K562 (cell line): ENCODE measurements around the gene TARBP1. TPM values are rescaled to one million over a fixed set of nuclear protein-coding genes. Genes with fewer than 3 reads are reported as not detected.
A peak's percentile ranks its signal among the peaks of the same experiment; 100 is the strongest.

Source experiments
- ATAC-seq: fragments of 200-7000 bp; cut with Tn5 transposase; 3 replicates; pipeline ENCODE4 v1.9.1; 2020; ENCODE audit warnings: moderate library complexity
- BruUV-seq: library from RNA; stranded (reverse); fragments of 400-500 nt; replicated peaks from 2 replicates; lab custom pipeline; 2021; lab: Mats Ljungman, UMichigan
- CTCF ChIA-PET: fragments of 300-600 bp; formaldehyde crosslinking; extraction: SDS; loops from one replicate; lab custom pipeline; 2021; ENCODE audit warnings: low intra/inter-chr PET ratio; lab: Yijun Ruan, JAX
- POLR2A ChIA-PET: fragments of 300-600, 350-650 bp; sonication (Branson Sonifier 250); formaldehyde crosslinking; extraction: SDS; loops from one replicate; lab custom pipeline; 2021; ENCODE audit warnings: antibody characterized with exemption, inconsistent platforms; lab: Yijun Ruan, JAX
- DNase-seq, 4 experiments: peaks; one replicate each; pipeline versions ENCODE4 v3.0.0 to v3.0.0-alpha.2; 2011 to 2018; ENCODE audit warnings: low spot score in 3 of 4, mixed read lengths in 3 of 4; ENCODE audit errors: extremely low read depth in 1 of 4
- FAIRE-seq: peaks from 2 replicates; lab custom pipeline; 2011; peaks lifted over from hg19 to GRCh38; lab: Jason Lieb, UNC
- H2AFZ ChIP-seq: 2 replicates; pipeline ENCODE4 v1.6.0; 2011; ENCODE audit warnings: low read depth, low read length, control low read depth, inconsistent platforms
- H3K27ac ChIP-seq: fragments of 200-600 bp; 3 replicates; pipeline ENCODE4 v1.8.0; 2011; ENCODE audit warnings: low read depth, mild to moderate bottlenecking, control low read depth, inconsistent platforms, low read length, moderate library complexity, mixed read lengths; ENCODE audit errors: extremely low read depth
- H3K27me3 ChIP-seq, 2 experiments: fragments of 300-600 bp in 1 of 2; 2 replicates in 1 of 2; 3 replicates in 1 of 2; pipeline versions ENCODE4 v1.6.0 to v1.8.0; 2011; ENCODE audit warnings: inconsistent platforms in 2 of 2, low read length in 2 of 2, mild to moderate bottlenecking in 1 of 2, mixed read lengths in 1 of 2, moderate library complexity in 1 of 2; ENCODE audit not compliant: control insufficient read depth in 2 of 2, insufficient read depth in 2 of 2
- H3K36me3 ChIP-seq: fragments of 300-600 bp; 3 replicates; pipeline ENCODE4 v1.8.0; 2011; ENCODE audit warnings: mild to moderate bottlenecking, low read length, inconsistent platforms; ENCODE audit not compliant: control insufficient read depth, insufficient read depth
- H3K4me1 ChIP-seq, 2 experiments: fragments of 200-600 bp in 1 of 2; replicated peaks in 1 of 2; 2 replicates in 1 of 2; 3 replicates in 1 of 2; pipeline versions ENCODE4 v1.5.1 to v1.8.0; 2011; ENCODE audit warnings: inconsistent platforms in 2 of 2, low read length in 2 of 2, mild to moderate bottlenecking in 1 of 2, mixed read lengths in 1 of 2, moderate library complexity in 1 of 2; ENCODE audit not compliant: control insufficient read depth in 2 of 2, insufficient read depth in 2 of 2
- H3K4me2 ChIP-seq: 2 replicates; pipeline ENCODE4 v1.6.1; 2011; ENCODE audit warnings: low read length, control low read depth, inconsistent platforms, mixed read lengths; ENCODE audit not compliant: insufficient read depth
- H3K4me3 ChIP-seq: fragments of 200-600 bp; sonication (generic), shearing (Covaris generic); 2 replicates; pipeline ENCODE4 v1.5.1; 2016; ENCODE audit warnings: control low read depth, inconsistent platforms
- H3K79me2 ChIP-seq: fragments of 200-600 bp; 3 replicates; pipeline ENCODE4 v1.8.0; 2011; ENCODE audit warnings: low read length, inconsistent platforms; ENCODE audit not compliant: control insufficient read depth, insufficient read depth
- H3K9ac ChIP-seq, 2 experiments: 2 replicates each; pipeline versions ENCODE4 v1.6.0 to v1.6.1; 2011; ENCODE audit warnings: low read depth in 2 of 2, low read length in 2 of 2, control low read depth in 1 of 2, inconsistent platforms in 1 of 2, mild to moderate bottlenecking in 1 of 2, mixed read lengths in 1 of 2; ENCODE audit not compliant: insufficient read depth in 1 of 2
- H3K9me1 ChIP-seq: one replicate; pipeline ENCODE4 v1.6.0; 2011; ENCODE audit warnings: inconsistent platforms, mild to moderate bottlenecking, low read length, moderate library complexity; ENCODE audit not compliant: control insufficient read depth, insufficient read depth
- H3K9me3 ChIP-seq: replicated peaks from 2 replicates; pipeline ENCODE4 v1.5.1; 2011; ENCODE audit warnings: low read depth, low read length, inconsistent platforms; ENCODE audit not compliant: control insufficient read depth, insufficient read depth
- H4K20me1 ChIP-seq: replicated peaks from 2 replicates; pipeline ENCODE4 v1.6.1; 2011; ENCODE audit warnings: low read length, inconsistent platforms, mixed read lengths; ENCODE audit not compliant: control insufficient read depth, insufficient read depth
- ATF1 ChIP-seq, 2 experiments: fragments of 450-650 bp in 1 of 2; IDR thresholded peaks; 2 replicates each; pipeline ENCODE4 v1.6.1; 2016; ENCODE audit warnings: missing compliant biosample characterization in 1 of 2, missing genetic modification characterization in 1 of 2
- EP400 ChIP-seq: fragments of 450-650 bp; IDR thresholded peaks from 2 replicates; pipeline ENCODE4 v1.6.1; 2017; ENCODE audit warnings: antibody characterized with exemption, mild to moderate bottlenecking, moderate library complexity
- MIER1 ChIP-seq: fragments of 450-650 bp; IDR thresholded peaks from 2 replicates; pipeline ENCODE4 v1.6.1; 2016; ENCODE audit warnings: antibody characterized with exemption, mild to moderate bottlenecking, low read depth
- PCBP2 ChIP-seq: fragments of 200-400 bp; formaldehyde crosslinking; IDR thresholded peaks from 2 replicates; pipeline ENCODE4 v1.6.1; 2018; ENCODE audit warnings: low read length, low read depth, mild to moderate bottlenecking, moderate library complexity; ENCODE audit not compliant: poor library complexity, severe bottlenecking
- POLR2A ChIP-seq: fragments of 450-650 bp; conservative IDR thresholded peaks from 2 replicates; pipeline ENCODE4 v1.6.1; 2016
- WGBS: fragments of 100-300 bp; shearing (Covaris generic); methylation state at CpG from one replicate; pipeline ENCODE4 v1.1.6; 2016; ENCODE audit warnings: low coverage, mixed read lengths; ENCODE audit not compliant: insufficient coverage; ENCODE audit errors: missing lambda C conversion rate; 5-methylcytosine and 5-hydroxymethylcytosine counted together
- in situ Hi-C: fragments of 300-500 bp; cut with MboI; formaldehyde crosslinking; loops from 4 replicates; pipeline ENCODE4 v1.15.0; 2018; ENCODE audit warnings: inconsistent platforms, mixed read lengths
- intact Hi-C: fragments of 100-400 bp; cut with micrococcal nuclease; formaldehyde crosslinking; loops from 2 replicates; pipeline ENCODE4 v1.14.2; 2022
- polyA plus RNA-seq, 8 experiments: library from polyadenylated mRNA; depleted of rRNA in 4 of 8; stranded (reverse) in 5 of 8; unstranded in 3 of 8; fragments of >200 nt; fragmentation: Nextera tagmentation in 2 of 8; fragmentation: Illumina TruSeq in 1 of 8; extraction: Ambion mirVana in 2 of 8; extraction: Trizol in 1 of 8; gene quantifications; 2 replicates each; pipeline versions ENCODE4 v1.2.1 to v1.2.3, GENCODE V29; 2011 to 2014; ENCODE audit warnings: inconsistent platforms in 1 of 8, missing spikeins in 1 of 8
- total RNA-seq, 7 experiments: library from RNA; depleted of rRNA in 6 of 7; stranded (reverse); fragments of >200 nt in 6 of 7; fragmentation: Illumina TruSeq in 2 of 7; extraction: Trizol in 2 of 7; gene quantifications; 2 replicates each; pipeline versions ENCODE4 v1.2.1 to v1.2.3, GENCODE V29; 2011 to 2021; ENCODE audit warnings: low replicate concordance in 1 of 7
- TF ChIP-seq, protein P1 (sequence below): fragments of 250-450 bp; sonication (Bioruptor Pico); IDR thresholded peaks from 2 replicates; pipeline ENCODE4 v1.5.0; 2020; ENCODE audit warnings: mild to moderate bottlenecking
- TF ChIP-seq, protein P2 (sequence below): fragments of 450-650 bp; IDR thresholded peaks from 2 replicates; pipeline ENCODE4 v1.6.1; 2016; ENCODE audit warnings: mild to moderate bottlenecking, moderate library complexity

The TARBP1 gene
- total and polyA plus RNA-seq, 9 of the 15 experiments (the other 6 are each of a cell fraction or from before 2014, with no cell fraction given) = 8.8 to 48.0 (median 22.9) TPM

DNA sequence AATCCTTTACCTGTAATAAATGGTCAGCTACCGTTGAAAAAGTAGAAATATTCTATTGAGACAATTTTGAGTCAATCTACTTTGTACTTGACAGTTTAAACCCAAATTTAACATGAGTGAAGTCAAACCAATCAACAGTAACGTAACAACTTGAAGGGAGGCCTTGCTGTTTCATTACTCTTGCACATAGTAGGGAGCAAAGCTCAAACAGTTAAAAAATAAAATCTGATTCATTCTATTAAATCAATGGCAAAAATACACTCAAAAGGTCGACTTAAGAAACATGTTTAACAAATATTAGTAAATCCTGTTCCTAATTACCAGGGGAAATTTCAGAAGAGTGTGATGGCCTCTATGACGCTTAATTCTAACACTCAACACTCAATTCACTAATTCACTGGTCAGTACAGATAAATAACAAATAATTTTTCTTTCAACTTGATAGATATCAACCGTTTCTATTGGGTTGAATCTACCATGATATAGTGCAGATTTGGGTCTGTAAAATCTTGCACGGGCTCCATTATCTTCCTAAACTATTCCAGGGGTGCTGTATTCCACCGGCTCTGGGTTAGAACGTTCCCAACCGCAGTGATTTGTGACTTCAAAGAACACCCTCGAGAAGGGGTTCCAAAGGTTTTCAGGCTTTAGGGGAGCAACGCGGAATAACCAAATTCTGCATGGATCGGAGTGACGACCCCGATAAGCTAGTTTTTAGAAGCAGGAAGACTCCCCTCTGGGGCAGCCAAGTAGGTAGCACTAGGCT is 1.4 kb downstream of the TARBP1 start:
- ATAC-seq = no peak
- DNase-seq = no peak
- Histone ChIP-seq H3K27ac (peak overlapping the region; percentile 72; the same call in 2 of the 3 replicates), H3K79me2 (peaks cover 7% of the 10 kb centered on the region; the same call in 2 of the 3 replicates), H4K20me1 (no peaks in the 10 kb centered on the region), H3K27me3 (peaks cover 0 to 1% of the 10 kb centered on the region in 2 experiments; a peak in 1 of 5 replicates), H3K4me3 (peak overlapping the region; percentile 73), H3K9me3 (no peaks in the 10 kb centered on the region), H3K4me2 (peak overlapping the region; percentile 89), H3K9me1 (no peaks in the 10 kb centered on the region), H3K4me1 (peaks cover 9 to 25% of the 10 kb centered on the region in 2 experiments; a peak in 4 of 5 replicates), H3K36me3 (no peaks in the 10 kb centered on the region), H3K9ac (peak overlapping the region; percentile 63 to 90), H2AFZ (peak overlapping the region; percentile 96)
- in situ Hi-C loops = loop anchor here (10.0 kb wide), 1 partner anchor 353 kb away; no protein-coding TSS in a partner anchor
- intact Hi-C loops = loop anchor here (2.0 kb wide), 2 partner anchors 105 to 155 kb away; partner anchors contain the start of gene COA6
- BruUV-seq = TSS peak; percentile 45
- CTCF ChIA-PET = no interaction called here
- POLR2A ChIA-PET = interaction anchor here (0.7 to 2.8 kb wide), 7 partner anchors 8 to 946 kb away, joined by 3 to 8 read pairs (median 5); partner anchors contain the start of genes COA6 and IRF2BP2
- peak; percentile 62 for FAIRE-seq
- WGBS = 19% methylated on average over 15 of the region's 15 CpGs
- TF ChIP-seq PCBP2 = no peak
- TF ChIP-seq POLR2A = 0 out of 2 replicates have a peak, but pooled peaks have one; percentile 40
- no peak for TF ChIP-seq MIER1
- TF ChIP-seq, protein P1, sequence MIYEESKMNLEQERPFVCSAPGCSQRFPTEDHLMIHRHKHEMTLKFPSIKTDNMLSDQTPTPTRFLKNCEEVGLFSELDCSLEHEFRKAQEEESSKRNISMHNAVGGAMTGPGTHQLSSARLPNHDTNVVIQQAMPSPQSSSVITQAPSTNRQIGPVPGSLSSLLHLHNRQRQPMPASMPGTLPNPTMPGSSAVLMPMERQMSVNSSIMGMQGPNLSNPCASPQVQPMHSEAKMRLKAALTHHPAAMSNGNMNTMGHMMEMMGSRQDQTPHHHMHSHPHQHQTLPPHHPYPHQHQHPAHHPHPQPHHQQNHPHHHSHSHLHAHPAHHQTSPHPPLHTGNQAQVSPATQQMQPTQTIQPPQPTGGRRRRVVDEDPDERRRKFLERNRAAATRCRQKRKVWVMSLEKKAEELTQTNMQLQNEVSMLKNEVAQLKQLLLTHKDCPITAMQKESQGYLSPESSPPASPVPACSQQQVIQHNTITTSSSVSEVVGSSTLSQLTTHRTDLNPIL = no peak
- TF ChIP-seq, protein P2, sequence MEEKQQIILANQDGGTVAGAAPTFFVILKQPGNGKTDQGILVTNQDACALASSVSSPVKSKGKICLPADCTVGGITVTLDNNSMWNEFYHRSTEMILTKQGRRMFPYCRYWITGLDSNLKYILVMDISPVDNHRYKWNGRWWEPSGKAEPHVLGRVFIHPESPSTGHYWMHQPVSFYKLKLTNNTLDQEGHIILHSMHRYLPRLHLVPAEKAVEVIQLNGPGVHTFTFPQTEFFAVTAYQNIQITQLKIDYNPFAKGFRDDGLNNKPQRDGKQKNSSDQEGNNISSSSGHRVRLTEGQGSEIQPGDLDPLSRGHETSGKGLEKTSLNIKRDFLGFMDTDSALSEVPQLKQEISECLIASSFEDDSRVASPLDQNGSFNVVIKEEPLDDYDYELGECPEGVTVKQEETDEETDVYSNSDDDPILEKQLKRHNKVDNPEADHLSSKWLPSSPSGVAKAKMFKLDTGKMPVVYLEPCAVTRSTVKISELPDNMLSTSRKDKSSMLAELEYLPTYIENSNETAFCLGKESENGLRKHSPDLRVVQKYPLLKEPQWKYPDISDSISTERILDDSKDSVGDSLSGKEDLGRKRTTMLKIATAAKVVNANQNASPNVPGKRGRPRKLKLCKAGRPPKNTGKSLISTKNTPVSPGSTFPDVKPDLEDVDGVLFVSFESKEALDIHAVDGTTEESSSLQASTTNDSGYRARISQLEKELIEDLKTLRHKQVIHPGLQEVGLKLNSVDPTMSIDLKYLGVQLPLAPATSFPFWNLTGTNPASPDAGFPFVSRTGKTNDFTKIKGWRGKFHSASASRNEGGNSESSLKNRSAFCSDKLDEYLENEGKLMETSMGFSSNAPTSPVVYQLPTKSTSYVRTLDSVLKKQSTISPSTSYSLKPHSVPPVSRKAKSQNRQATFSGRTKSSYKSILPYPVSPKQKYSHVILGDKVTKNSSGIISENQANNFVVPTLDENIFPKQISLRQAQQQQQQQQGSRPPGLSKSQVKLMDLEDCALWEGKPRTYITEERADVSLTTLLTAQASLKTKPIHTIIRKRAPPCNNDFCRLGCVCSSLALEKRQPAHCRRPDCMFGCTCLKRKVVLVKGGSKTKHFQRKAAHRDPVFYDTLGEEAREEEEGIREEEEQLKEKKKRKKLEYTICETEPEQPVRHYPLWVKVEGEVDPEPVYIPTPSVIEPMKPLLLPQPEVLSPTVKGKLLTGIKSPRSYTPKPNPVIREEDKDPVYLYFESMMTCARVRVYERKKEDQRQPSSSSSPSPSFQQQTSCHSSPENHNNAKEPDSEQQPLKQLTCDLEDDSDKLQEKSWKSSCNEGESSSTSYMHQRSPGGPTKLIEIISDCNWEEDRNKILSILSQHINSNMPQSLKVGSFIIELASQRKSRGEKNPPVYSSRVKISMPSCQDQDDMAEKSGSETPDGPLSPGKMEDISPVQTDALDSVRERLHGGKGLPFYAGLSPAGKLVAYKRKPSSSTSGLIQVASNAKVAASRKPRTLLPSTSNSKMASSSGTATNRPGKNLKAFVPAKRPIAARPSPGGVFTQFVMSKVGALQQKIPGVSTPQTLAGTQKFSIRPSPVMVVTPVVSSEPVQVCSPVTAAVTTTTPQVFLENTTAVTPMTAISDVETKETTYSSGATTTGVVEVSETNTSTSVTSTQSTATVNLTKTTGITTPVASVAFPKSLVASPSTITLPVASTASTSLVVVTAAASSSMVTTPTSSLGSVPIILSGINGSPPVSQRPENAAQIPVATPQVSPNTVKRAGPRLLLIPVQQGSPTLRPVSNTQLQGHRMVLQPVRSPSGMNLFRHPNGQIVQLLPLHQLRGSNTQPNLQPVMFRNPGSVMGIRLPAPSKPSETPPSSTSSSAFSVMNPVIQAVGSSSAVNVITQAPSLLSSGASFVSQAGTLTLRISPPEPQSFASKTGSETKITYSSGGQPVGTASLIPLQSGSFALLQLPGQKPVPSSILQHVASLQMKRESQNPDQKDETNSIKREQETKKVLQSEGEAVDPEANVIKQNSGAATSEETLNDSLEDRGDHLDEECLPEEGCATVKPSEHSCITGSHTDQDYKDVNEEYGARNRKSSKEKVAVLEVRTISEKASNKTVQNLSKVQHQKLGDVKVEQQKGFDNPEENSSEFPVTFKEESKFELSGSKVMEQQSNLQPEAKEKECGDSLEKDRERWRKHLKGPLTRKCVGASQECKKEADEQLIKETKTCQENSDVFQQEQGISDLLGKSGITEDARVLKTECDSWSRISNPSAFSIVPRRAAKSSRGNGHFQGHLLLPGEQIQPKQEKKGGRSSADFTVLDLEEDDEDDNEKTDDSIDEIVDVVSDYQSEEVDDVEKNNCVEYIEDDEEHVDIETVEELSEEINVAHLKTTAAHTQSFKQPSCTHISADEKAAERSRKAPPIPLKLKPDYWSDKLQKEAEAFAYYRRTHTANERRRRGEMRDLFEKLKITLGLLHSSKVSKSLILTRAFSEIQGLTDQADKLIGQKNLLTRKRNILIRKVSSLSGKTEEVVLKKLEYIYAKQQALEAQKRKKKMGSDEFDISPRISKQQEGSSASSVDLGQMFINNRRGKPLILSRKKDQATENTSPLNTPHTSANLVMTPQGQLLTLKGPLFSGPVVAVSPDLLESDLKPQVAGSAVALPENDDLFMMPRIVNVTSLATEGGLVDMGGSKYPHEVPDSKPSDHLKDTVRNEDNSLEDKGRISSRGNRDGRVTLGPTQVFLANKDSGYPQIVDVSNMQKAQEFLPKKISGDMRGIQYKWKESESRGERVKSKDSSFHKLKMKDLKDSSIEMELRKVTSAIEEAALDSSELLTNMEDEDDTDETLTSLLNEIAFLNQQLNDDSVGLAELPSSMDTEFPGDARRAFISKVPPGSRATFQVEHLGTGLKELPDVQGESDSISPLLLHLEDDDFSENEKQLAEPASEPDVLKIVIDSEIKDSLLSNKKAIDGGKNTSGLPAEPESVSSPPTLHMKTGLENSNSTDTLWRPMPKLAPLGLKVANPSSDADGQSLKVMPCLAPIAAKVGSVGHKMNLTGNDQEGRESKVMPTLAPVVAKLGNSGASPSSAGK = no peak
- no peak; the same call in 1 of the 2 replicates for TF ChIP-seq EP400
- TF ChIP-seq ATF1 (CRISPR knock-in tag; IDR thresholded peaks at IDR 0.05) = no peak
- TF ChIP-seq ATF1 (tag; IDR thresholded peaks at IDR 0.05) = 0 out of 2 replicates have a peak, but pooled peaks have one; percentile 30
